DOHH2 (cell line): ENCODE data around the gene VASP.

ENCODE experiments used
- H3F3A ChIP-seq: fragments of 200-600 bp; sonication (generic), shearing (Covaris generic); 2 replicates; pipeline ENCODE4 v1.6.0; 2016; ENCODE audit warnings: antibody characterized with exemption, mild to moderate bottlenecking; ENCODE audit not compliant: control insufficient read depth, insufficient read depth
- H3K27ac ChIP-seq: fragments of 200-600 bp; sonication (generic); 2 replicates; pipeline ENCODE4 v1.5.1; 2014; ENCODE audit warnings: low read depth, mild to moderate bottlenecking, low read length, moderate library complexity
- H3K27me3 ChIP-seq: fragments of 200-600 bp; sonication (generic); 2 replicates; pipeline ENCODE4 v1.6.1; 2014; ENCODE audit warnings: mild to moderate bottlenecking, low read length, mixed read lengths; ENCODE audit not compliant: control insufficient read depth
- H3K36me3 ChIP-seq: fragments of 200-600 bp; sonication (generic); 2 replicates; pipeline ENCODE4 v1.6.1; 2014; ENCODE audit warnings: mild to moderate bottlenecking, low read length, moderate library complexity, mixed read lengths; ENCODE audit not compliant: control insufficient read depth
- H3K4me1 ChIP-seq: fragments of 200-600 bp; sonication (generic); 2 replicates; pipeline ENCODE4 v1.6.1; 2014; ENCODE audit warnings: mild to moderate bottlenecking, low read length, mixed read lengths; ENCODE audit not compliant: control insufficient read depth
- H3K4me2 ChIP-seq: fragments of 200-600 bp; sonication (generic); 2 replicates; pipeline ENCODE4 v1.6.0; 2014; ENCODE audit warnings: mild to moderate bottlenecking, low read length, moderate library complexity
- H3K4me3 ChIP-seq: fragments of 200-600 bp; sonication (generic); 2 replicates; pipeline ENCODE4 v1.5.1; 2014; ENCODE audit warnings: mild to moderate bottlenecking, low read length, mixed read lengths
- H3K79me2 ChIP-seq: fragments of 200-600 bp; sonication (generic); 2 replicates; pipeline ENCODE4 v1.6.1; 2014; ENCODE audit warnings: mild to moderate bottlenecking, low read length, mixed read lengths; ENCODE audit not compliant: control insufficient read depth
- H3K9me2 ChIP-seq: fragments of 200-600 bp; sonication (generic); replicated peaks from 2 replicates; pipeline ENCODE4 v1.6.1; 2014; ENCODE audit warnings: mild to moderate bottlenecking, low read length, mixed read lengths; ENCODE audit not compliant: control insufficient read depth
- H3K9me3 ChIP-seq: fragments of 200-600 bp; sonication (generic); 2 replicates; pipeline ENCODE4 v1.6.1; 2014; ENCODE audit warnings: antibody characterized with exemption, low read length, mixed read lengths; ENCODE audit not compliant: control insufficient read depth, insufficient read depth
- H4K20me1 ChIP-seq: fragments of 200-600 bp; sonication (generic); 2 replicates; pipeline ENCODE4 v1.6.0; 2014; ENCODE audit warnings: low read depth, mild to moderate bottlenecking, antibody characterized with exemption, low read length, moderate library complexity; ENCODE audit not compliant: control insufficient read depth, insufficient read depth
- EZH2phosphoT487 ChIP-seq: fragments of 200-600 bp; sonication (generic); IDR thresholded peaks from 2 replicates; pipeline ENCODE4 v1.6.1; 2017; ENCODE audit warnings: borderline replicate concordance, mild to moderate bottlenecking, antibody characterized with exemption, low read length, moderate library complexity, mixed read lengths
- TF ChIP-seq, protein P1 (sequence below): fragments of 200-600 bp; sonication (generic); IDR thresholded peaks from one replicate; pipeline ENCODE4 v1.5.1; 2014; ENCODE audit warnings: antibody characterized with exemption, mild to moderate bottlenecking, low read depth, low read length; ENCODE audit not compliant: poor library complexity, severe bottlenecking

Gene VASP

DNA sequence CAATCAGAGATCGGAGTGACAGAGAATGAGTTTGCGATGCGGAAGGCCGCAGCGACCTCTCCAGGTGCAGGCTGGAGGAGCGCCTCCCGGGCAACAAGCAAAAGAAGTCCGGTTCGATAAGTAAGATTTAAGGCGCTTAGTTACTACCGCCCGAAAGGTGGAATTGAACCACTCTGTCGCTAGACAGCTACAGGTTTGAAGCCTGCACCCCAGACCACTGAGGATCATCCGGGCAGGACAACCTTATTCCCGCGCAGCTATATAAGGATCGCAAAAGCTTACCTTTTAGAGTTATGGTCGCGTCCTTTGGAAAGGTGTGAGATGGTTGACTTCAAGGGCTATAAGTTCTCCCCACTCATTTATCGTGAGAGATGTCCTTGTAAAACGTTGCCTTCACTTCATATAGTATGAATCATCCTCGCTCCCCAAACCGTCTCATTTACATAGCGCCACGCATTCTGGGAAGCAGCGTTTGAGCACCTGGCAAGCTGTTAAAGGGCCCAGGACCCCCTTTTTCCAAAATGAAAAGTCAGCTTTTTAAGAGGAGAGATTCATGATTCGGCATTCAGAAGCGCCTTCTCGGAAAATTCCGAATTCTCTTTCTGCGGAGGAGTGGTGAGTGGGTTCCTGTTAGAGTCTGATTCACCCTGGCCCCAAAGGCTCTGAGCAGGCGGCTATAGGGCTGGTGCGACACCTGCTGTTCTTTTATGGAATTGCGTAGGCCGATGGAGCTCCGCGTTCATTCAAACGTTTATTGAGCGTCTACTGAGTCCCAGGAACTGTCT lies 28.6 kb upstream of the VASP start:
- Histone ChIP-seq H3K79me2 (no peaks in the 10 kb centered on the region), H3K9me3 (no peaks in the 10 kb centered on the region), H3K9me2 (no peaks in the 10 kb centered on the region), H3K4me1 (peaks cover 37% of the 10 kb centered on the region), H4K20me1 (no peaks in the 10 kb centered on the region), H3K4me3 (peak overlapping the region; percentile 84), H3K27me3 (peaks cover 3% of the 10 kb centered on the region; the same call in 1 of the 2 replicates), H3F3A (0 out of 2 replicates have a peak, but pooled peaks cover 10% of the 10 kb centered on the region), H3K27ac (peak overlapping the region; percentile 87), H3K4me2 (peak overlapping the region; percentile 72), H3K36me3 (no peaks in the 10 kb centered on the region)
- no peak for TF ChIP-seq EZH2phosphoT487
- TF ChIP-seq, protein P1, sequence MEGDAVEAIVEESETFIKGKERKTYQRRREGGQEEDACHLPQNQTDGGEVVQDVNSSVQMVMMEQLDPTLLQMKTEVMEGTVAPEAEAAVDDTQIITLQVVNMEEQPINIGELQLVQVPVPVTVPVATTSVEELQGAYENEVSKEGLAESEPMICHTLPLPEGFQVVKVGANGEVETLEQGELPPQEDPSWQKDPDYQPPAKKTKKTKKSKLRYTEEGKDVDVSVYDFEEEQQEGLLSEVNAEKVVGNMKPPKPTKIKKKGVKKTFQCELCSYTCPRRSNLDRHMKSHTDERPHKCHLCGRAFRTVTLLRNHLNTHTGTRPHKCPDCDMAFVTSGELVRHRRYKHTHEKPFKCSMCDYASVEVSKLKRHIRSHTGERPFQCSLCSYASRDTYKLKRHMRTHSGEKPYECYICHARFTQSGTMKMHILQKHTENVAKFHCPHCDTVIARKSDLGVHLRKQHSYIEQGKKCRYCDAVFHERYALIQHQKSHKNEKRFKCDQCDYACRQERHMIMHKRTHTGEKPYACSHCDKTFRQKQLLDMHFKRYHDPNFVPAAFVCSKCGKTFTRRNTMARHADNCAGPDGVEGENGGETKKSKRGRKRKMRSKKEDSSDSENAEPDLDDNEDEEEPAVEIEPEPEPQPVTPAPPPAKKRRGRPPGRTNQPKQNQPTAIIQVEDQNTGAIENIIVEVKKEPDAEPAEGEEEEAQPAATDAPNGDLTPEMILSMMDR: peak; percentile 86

DNA sequence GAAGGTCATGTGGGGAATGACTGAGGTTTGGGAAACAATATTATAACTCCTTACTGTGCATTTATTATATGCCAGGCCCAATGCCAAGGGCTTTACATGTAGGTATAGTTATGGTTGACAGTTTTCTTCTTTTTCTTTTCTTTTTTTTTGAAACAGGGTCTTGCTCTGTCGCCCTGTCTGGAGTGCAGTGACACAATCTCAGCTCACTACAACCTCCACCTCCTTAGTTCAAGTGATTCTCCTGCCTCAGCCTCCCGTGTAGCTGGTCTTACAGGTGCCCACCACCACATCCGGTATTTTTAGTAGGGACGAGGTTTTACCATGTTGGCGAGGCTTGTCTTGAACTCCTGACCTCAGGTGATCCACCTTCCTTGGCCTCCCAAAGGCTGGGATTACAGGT lies 24.2 kb upstream of the VASP start:
- H3K27ac ChIP-seq: no peak overlapping the region
- TF ChIP-seq EZH2phosphoT487: no peak
- TF ChIP-seq, protein P1: no peak

DNA sequence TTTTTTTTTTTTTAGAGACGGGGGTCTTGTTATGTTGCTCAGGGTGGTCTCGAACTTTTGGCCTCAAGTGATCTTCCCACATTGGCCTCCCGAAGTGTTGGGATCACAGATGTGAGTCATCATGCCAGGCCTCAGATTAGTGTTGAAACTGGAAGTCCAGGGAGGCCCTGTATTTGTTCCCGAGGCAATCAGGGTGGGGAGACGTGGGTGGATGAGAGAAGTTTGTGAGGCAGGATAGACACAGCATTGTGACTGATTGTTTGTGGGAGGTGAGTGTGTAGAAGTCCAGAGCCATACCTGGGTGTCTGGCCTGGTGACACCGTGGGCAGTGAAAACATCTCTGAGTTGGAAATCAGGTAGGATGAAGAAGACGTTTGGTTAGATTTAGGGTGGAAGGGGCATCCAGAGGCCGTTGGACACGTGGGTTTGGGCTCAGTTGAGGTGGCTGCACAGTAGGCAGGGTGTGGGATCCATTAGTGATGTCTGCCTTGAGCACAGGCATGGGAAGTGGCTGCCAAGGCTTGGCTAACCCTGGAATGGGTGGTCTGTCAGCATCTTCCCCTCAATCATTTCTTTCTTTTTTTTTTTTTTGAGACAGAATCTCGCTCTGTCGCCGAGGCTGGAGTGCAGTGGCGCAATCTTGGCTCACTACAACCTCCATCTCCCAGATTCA lies 22.9 kb upstream of the VASP start:
- Histone ChIP-seq H3K36me3 (no peaks in the 10 kb centered on the region), H3K4me1 (peaks cover 11% of the 10 kb centered on the region), H3F3A (0 out of 2 replicates have a peak, but pooled peaks cover 1% of the 10 kb centered on the region), H3K4me3 (no peak overlapping the region), H3K27me3 (no peaks in the 10 kb centered on the region), H3K79me2 (no peaks in the 10 kb centered on the region), H3K27ac (no peak overlapping the region), H4K20me1 (no peaks in the 10 kb centered on the region), H3K9me2 (no peaks in the 10 kb centered on the region), H3K9me3 (no peaks in the 10 kb centered on the region), H3K4me2 (no peak overlapping the region)
- TF ChIP-seq, protein P1: no peak
- TF ChIP-seq EZH2phosphoT487: no peak

More for the DNA sequence above, 24.2 kb upstream of the VASP start:
- H3K79me2 ChIP-seq: no peaks in the 10 kb centered on the region
- no peaks in the 10 kb centered on the region for H3K9me2 ChIP-seq
- H3F3A ChIP-seq: 0 out of 2 replicates have a peak, but pooled peaks cover 6% of the 10 kb centered on the region
- H4K20me1 ChIP-seq: no peaks in the 10 kb centered on the region
- H3K4me2 ChIP-seq: no peak overlapping the region
- H3K9me3 ChIP-seq: no peaks in the 10 kb centered on the region
- no peak overlapping the region for H3K4me3 ChIP-seq
- peaks cover 18% of the 10 kb centered on the region for H3K4me1 ChIP-seq
- H3K27me3 ChIP-seq: no peaks in the 10 kb centered on the region
- no peaks in the 10 kb centered on the region for H3K36me3 ChIP-seq
